ENCODE results near the gene INPP5A. TPM values are rescaled to one million over a fixed set of nuclear protein-coding genes. Genes with fewer than 3 reads are reported as not detected.

INPP5A gene
- total and polyA plus RNA-seq, 7 donors, result 17.6 to 132 (median 100) TPM

GRCh38 chr10:132626019-132626760 lies 88.6 kb downstream of the INPP5A start:
- peak overlapping the region; percentile 88 to 98 (median 96) for H3K27ac ChIP-seq
- peak; percentile 62 for DNase-seq
- peaks cover 0 to 68% (median 66%) of the 10 kb centered on the region in 4 donors for H3K4me1 ChIP-seq
- no peak overlapping the region for H3K4me3 ChIP-seq
- no peaks in the 10 kb centered on the region for H3K27me3 ChIP-seq
- intact Hi-C loops (cut with DNase I), result no loop called here
- no peak for TF ChIP-seq POLR2A (IDR thresholded peaks at IDR 0.05)
- no peak for TF ChIP-seq EP300 (IDR thresholded peaks at IDR 0.05)
- TF ChIP-seq CTCF (IDR thresholded peaks at IDR 0.05), result no peak
- TF ChIP-seq POLR2AphosphoS5 (IDR thresholded peaks at IDR 0.05), result no peak
- WGBS, 2 donors, result 89 to 91% methylated on average over 24 of the region's 24 CpGs
- no peaks in the 10 kb centered on the region for H3K9me3 ChIP-seq
- H3K36me3 ChIP-seq, result no peaks in the 10 kb centered on the region

- 89 to 91% methylated on average over 36 of the region's 36 CpGs for WGBS, 2 donors
- peak; percentile 76 for DNase-seq
- no peaks in the 10 kb centered on the region for H3K9me3 ChIP-seq
- H3K4me1 ChIP-seq, result peaks cover 0 to 77% (median 74%) of the 10 kb centered on the region in 4 donors
- intact Hi-C loops (cut with DNase I), result no loop called here
- H3K4me3 ChIP-seq, result peak overlapping the region in 3 of 4 donors; percentile 8 to 12 (median 10)
- H3K27me3 ChIP-seq, result no peaks in the 10 kb centered on the region
- H3K36me3 ChIP-seq, result no peaks in the 10 kb centered on the region
- no peak for TF ChIP-seq POLR2AphosphoS5 (IDR thresholded peaks at IDR 0.05)
- TF ChIP-seq CTCF (IDR thresholded peaks at IDR 0.05), result no peak
- no peak for TF ChIP-seq EP300 (IDR thresholded peaks at IDR 0.05)
- TF ChIP-seq POLR2A (IDR thresholded peaks at IDR 0.05), result no peak
- peak overlapping the region; percentile 88 to 98 (median 96) for H3K27ac ChIP-seq
These were observed 89.4 kb downstream of the INPP5A start for GRCh38 chr10:132626761-132627665.

- Histone ChIP-seq H3K27me3 (no peaks in the 10 kb centered on the region), H3K27ac (peak overlapping the region; percentile 88 to 98 (median 96)), H3K36me3 (no peaks in the 10 kb centered on the region), H3K9me3 (no peaks in the 10 kb centered on the region), H3K4me3 (peak overlapping the region in 3 of 4 donors; percentile 8 to 12 (median 10)), H3K4me1 (peaks cover 0 to 85% (median 83%) of the 10 kb centered on the region in 4 donors)
- intact Hi-C loops (cut with DNase I), result no loop called here
- WGBS, 2 donors, result 53 to 61% methylated on average over 32 of the region's 32 CpGs
- TF ChIP-seq POLR2A (IDR thresholded peaks at IDR 0.05) (no peak), POLR2AphosphoS5 (IDR thresholded peaks at IDR 0.05) (peak; percentile 23 to 65 (median 56)), CTCF (IDR thresholded peaks at IDR 0.05) (no peak), EP300 (IDR thresholded peaks at IDR 0.05) (peak in 1 of 4 donors; percentile 41)
- peak; percentile 89 for DNase-seq
These were observed 90.3 kb downstream of the INPP5A start for GRCh38 chr10:132627666-132628531.

Measured in sigmoid colon (tissue), 7 donors.